ENCODE data around the gene CCDC181. TPM values are rescaled to one million over a fixed set of nuclear protein-coding genes. Genes with fewer than 3 reads are reported as not detected.

CCDC181 gene
- total RNA-seq, 1 experiment from 2014 or later: 2.9 TPM

GRCh38 chr1:169474302-169474995, 47.2 kb upstream of the CCDC181 start:
- Histone ChIP-seq H3K14ac (ENCODE audit: insufficient read depth, low read length) (no peak overlapping the region), H3T11ph (ENCODE audit: low read length) (no peak overlapping the region), H3K56ac (ENCODE audit: insufficient read length, low read depth, low read length) (no peak overlapping the region), H3K4me2 (ENCODE audit: insufficient read depth, insufficient read length, low read length) (no peak overlapping the region), H2BK12ac (ENCODE audit: insufficient read length, low read depth, low read length) (no peak overlapping the region), H2AFZ (ENCODE audit: low read length) (no peak overlapping the region), H3K18ac (ENCODE audit: insufficient read length, low read depth, low read length) (no peak overlapping the region), H2AK5ac (ENCODE audit: insufficient read length, low read length) (no peak overlapping the region), H3K9ac (ENCODE audit: extremely low read depth, insufficient read length, low read length) (no peak overlapping the region), H4K8ac (replicated peaks; ENCODE audit: insufficient read length, low read depth, low read length) (no peak overlapping the region), H3K4ac (ENCODE audit: low read depth, low read length) (no peak overlapping the region), H3K4me1 (ENCODE audit: insufficient read depth, low read length) (no peaks in the 10 kb centered on the region; the same call in 1 of the 2 replicates), H3K27me3 (ENCODE audit: insufficient read depth, low read length) (no peaks in the 10 kb centered on the region), H2BK120ac (ENCODE audit: low read depth, low read length, poor library complexity, severe bottlenecking) (no peak overlapping the region), H3K79me1 (ENCODE audit: insufficient read depth, low read depth, low read length, poor library complexity, severe bottlenecking) (peaks cover 6% of the 10 kb centered on the region), H2BK5ac (ENCODE audit: insufficient read length, low read length) (no peak overlapping the region), H3K27ac (ENCODE audit: insufficient read length, low read depth, low read length) (no peak overlapping the region), H4K5ac (ENCODE audit: insufficient read length, low read depth, low read length) (no peak overlapping the region), H4K20me1 (ENCODE audit: control insufficient read depth, insufficient read depth, insufficient read length) (no peaks in the 10 kb centered on the region), H3K9me3 (ENCODE audit: control insufficient read depth, low read depth, low read length) (no peaks in the 10 kb centered on the region), H4K91ac (ENCODE audit: insufficient read length, low read depth, low read length) (no peak overlapping the region), H2BK20ac (ENCODE audit: low read depth, low read length, poor library complexity, severe bottlenecking) (no peak overlapping the region), H3K23ac (ENCODE audit: insufficient read length, low read depth, low read length) (no peak overlapping the region), H3K79me2 (ENCODE audit: insufficient read depth, low read length) (no peaks in the 10 kb centered on the region; the same call in 1 of the 2 replicates), H3K23me2 (ENCODE audit: insufficient read length, low read depth, low read length, poor library complexity, severe bottlenecking) (no peaks in the 10 kb centered on the region), H2BK15ac (ENCODE audit: low read depth, low read length) (no peak overlapping the region)
- no peak overlapping the region for H3K4me3 Mint-ChIP-seq
- WGBS (ENCODE audit: extremely low coverage, insufficient read length, low lambda C conversion rate): no CpG with 5 or more reads among the region's 1 CpG
- H3K4me1 Mint-ChIP-seq: peaks cover 14 to 15% of the 10 kb centered on the region in 2 experiments
- H3K36me3 Mint-ChIP-seq (ENCODE audit: insufficient read depth in 1 of 3, low read depth in 3 of 3): peaks cover 13 to 15% (median 14%) of the 10 kb centered on the region in 3 experiments; a peak in 6 of 7 replicates
- TF ChIP-seq CTCF (conservative IDR thresholded peaks at IDR 0.05): no peak
- no peak overlapping the region for H3K27ac Mint-ChIP-seq
- no peaks in the 10 kb centered on the region for H3K27me3 Mint-ChIP-seq (ENCODE audit: low read depth)
- no peak for DNase-seq
- no peaks in the 10 kb centered on the region for H3K9me3 Mint-ChIP-seq

Data from H9 (cell line).